K562 (cell line): ENCODE measurements around the gene QSOX2. TPM values are rescaled to one million over a fixed set of nuclear protein-coding genes. Genes with fewer than 3 reads are reported as not detected.

ENCODE experiments used
- CC2D1A ChIP-seq: fragments of 450-650 bp; IDR thresholded peaks from 2 replicates; pipeline ENCODE4 v1.6.1; 2017; ENCODE audit warnings: mild to moderate bottlenecking
- ESRRA ChIP-seq: fragments of 450-650 bp; IDR thresholded peaks from 2 replicates; pipeline ENCODE4 v1.6.1; 2014; ENCODE audit warnings: low read depth, mild to moderate bottlenecking, moderate library complexity, borderline replicate concordance
- FOS ChIP-seq: IDR thresholded peaks from 3 replicates; pipeline ENCODE4 v1.6.1; 2011; ENCODE audit not compliant: insufficient read length; ENCODE audit errors: extremely low read depth
- GTF2F1 ChIP-seq: IDR thresholded peaks from 2 replicates; pipeline ENCODE4 v1.6.1; 2011; ENCODE audit warnings: low read depth, low read length, improper control_type of control experiment
- HMGN3 ChIP-seq: IDR thresholded peaks from 2 replicates; pipeline ENCODE4 v1.6.1; 2011; ENCODE audit warnings: borderline replicate concordance, low read depth, mild to moderate bottlenecking, mixed read lengths, low read length; ENCODE audit not compliant: insufficient read length; ENCODE audit errors: extremely low read depth
- ILK ChIP-seq: fragments of 450-650 bp; IDR thresholded peaks from 2 replicates; pipeline ENCODE4 v1.6.1; 2016; ENCODE audit warnings: missing genetic modification characterization, low read depth, mild to moderate bottlenecking, missing compliant biosample characterization, moderate library complexity, borderline replicate concordance
- MCM7 ChIP-seq, 2 experiments: fragments of 450-650 bp; IDR thresholded peaks; 2 replicates each; pipeline ENCODE4 v1.6.1; 2016 to 2018
- MEIS2 ChIP-seq: fragments of 450-650 bp; IDR thresholded peaks from 2 replicates; pipeline ENCODE4 v1.6.1; 2014; ENCODE audit warnings: mild to moderate bottlenecking; ENCODE audit not compliant: partially characterized antibody
- NFE2L1 ChIP-seq: fragments of 450-650 bp; IDR thresholded peaks from 2 replicates; pipeline ENCODE4 v1.6.1; 2016; ENCODE audit warnings: missing genetic modification characterization, low read depth, mild to moderate bottlenecking, missing compliant biosample characterization, moderate library complexity, borderline replicate concordance
- NRF1 ChIP-seq, 2 experiments: fragments of 450-650 bp; IDR thresholded peaks in 1 of 2; conservative IDR thresholded peaks in 1 of 2; 2 replicates each; pipeline ENCODE4 v1.6.1; 2014; ENCODE audit warnings: mild to moderate bottlenecking in 2 of 2
- PHB ChIP-seq: fragments of 250-450 bp; sonication (Bioruptor Pico); IDR thresholded peaks from 2 replicates; pipeline ENCODE4 v1.5.0; 2021
- STAG1 ChIP-seq: sonication (generic); formaldehyde crosslinking; IDR thresholded peaks from 2 replicates; pipeline ENCODE4 v1.5.0; 2020; ENCODE audit warnings: missing genetic modification reagents, borderline replicate concordance
- TAL1 ChIP-seq: fragments of 450-650 bp; IDR thresholded peaks from 2 replicates; pipeline ENCODE4 v1.6.1; 2016; ENCODE audit warnings: mild to moderate bottlenecking
- TBP ChIP-seq: optimal IDR thresholded peaks from 2 replicates; pipeline ENCODE3; 2011; ENCODE audit warnings: low read depth, low read length, improper control_type of control experiment
- ZBTB1 ChIP-seq: sonication (generic); formaldehyde crosslinking; IDR thresholded peaks from 2 replicates; pipeline ENCODE4 v1.8.1; 2023; ENCODE audit warnings: missing genetic modification reagents, low read depth, mild to moderate bottlenecking, borderline replicate concordance
- ZNF143 ChIP-seq: sonication (generic); formaldehyde crosslinking; IDR thresholded peaks from 2 replicates; pipeline ENCODE4 v1.9.0; 2022; ENCODE audit warnings: mild to moderate bottlenecking, missing genetic modification reagents
- ZNF146 ChIP-seq: IDR thresholded peaks from one replicate; pipeline ENCODE4 v1.6.1; 2018; ENCODE audit warnings: missing compliant biosample characterization; ENCODE audit not compliant: unreplicated experiment
- ZNF699 ChIP-seq: fragments of 250-450 bp; sonication (Bioruptor Pico); IDR thresholded peaks from 2 replicates; pipeline ENCODE4 v1.8.0; 2021; ENCODE audit warnings: mild to moderate bottlenecking, moderate library complexity; ENCODE audit not compliant: insufficient replicate concordance
- polyA plus RNA-seq, 8 experiments: library from polyadenylated mRNA; depleted of rRNA in 4 of 8; stranded (reverse) in 5 of 8; unstranded in 3 of 8; fragments of >200 nt; fragmentation: Nextera tagmentation in 2 of 8; fragmentation: Illumina TruSeq in 1 of 8; extraction: Ambion mirVana in 2 of 8; extraction: Trizol in 1 of 8; gene quantifications; 2 replicates each; pipeline versions ENCODE4 v1.2.1 to v1.2.3, GENCODE V29; 2011 to 2014; ENCODE audit warnings: inconsistent platforms in 1 of 8, missing spikeins in 1 of 8
- total RNA-seq, 7 experiments: library from RNA; depleted of rRNA in 6 of 7; stranded (reverse); fragments of >200 nt in 6 of 7; fragmentation: Illumina TruSeq in 2 of 7; extraction: Trizol in 2 of 7; gene quantifications; 2 replicates each; pipeline versions ENCODE4 v1.2.1 to v1.2.3, GENCODE V29; 2011 to 2021; ENCODE audit warnings: low replicate concordance in 1 of 7
- TF ChIP-seq, protein P1 (sequence below): sonication (generic); formaldehyde crosslinking; IDR thresholded peaks from 2 replicates; pipeline ENCODE4 v1.9.0; 2022; ENCODE audit warnings: mild to moderate bottlenecking, missing genetic modification reagents
- TF ChIP-seq, protein P2 (sequence below): fragments of 250-450 bp; sonication (Bioruptor Pico); IDR thresholded peaks from 2 replicates; pipeline ENCODE4 v1.4.0; 2020; ENCODE audit warnings: borderline replicate concordance
- TF ChIP-seq, protein P3 (sequence below): fragments of 450-650 bp; conservative IDR thresholded peaks from 2 replicates; pipeline ENCODE4 v1.6.1; 2016; ENCODE audit warnings: missing genetic modification characterization, low read depth, mild to moderate bottlenecking, control low read depth, missing compliant biosample characterization
- TF ChIP-seq, protein P4 (sequence below): sonication (generic); formaldehyde crosslinking; IDR thresholded peaks from 2 replicates; pipeline ENCODE4 v1.9.0; 2022; ENCODE audit warnings: mild to moderate bottlenecking, missing genetic modification reagents
- TF ChIP-seq, protein P5 (sequence below): sonication (generic); formaldehyde crosslinking; IDR thresholded peaks from 2 replicates; pipeline ENCODE4 v1.8.1; 2022; ENCODE audit warnings: missing genetic modification reagents

The QSOX2 gene
- total and polyA plus RNA-seq, 9 of the 15 experiments (the other 6 are each of a cell fraction or from before 2014, with no cell fraction given) = 0.51 to 23.7 (median 12.7) TPM

DNA sequence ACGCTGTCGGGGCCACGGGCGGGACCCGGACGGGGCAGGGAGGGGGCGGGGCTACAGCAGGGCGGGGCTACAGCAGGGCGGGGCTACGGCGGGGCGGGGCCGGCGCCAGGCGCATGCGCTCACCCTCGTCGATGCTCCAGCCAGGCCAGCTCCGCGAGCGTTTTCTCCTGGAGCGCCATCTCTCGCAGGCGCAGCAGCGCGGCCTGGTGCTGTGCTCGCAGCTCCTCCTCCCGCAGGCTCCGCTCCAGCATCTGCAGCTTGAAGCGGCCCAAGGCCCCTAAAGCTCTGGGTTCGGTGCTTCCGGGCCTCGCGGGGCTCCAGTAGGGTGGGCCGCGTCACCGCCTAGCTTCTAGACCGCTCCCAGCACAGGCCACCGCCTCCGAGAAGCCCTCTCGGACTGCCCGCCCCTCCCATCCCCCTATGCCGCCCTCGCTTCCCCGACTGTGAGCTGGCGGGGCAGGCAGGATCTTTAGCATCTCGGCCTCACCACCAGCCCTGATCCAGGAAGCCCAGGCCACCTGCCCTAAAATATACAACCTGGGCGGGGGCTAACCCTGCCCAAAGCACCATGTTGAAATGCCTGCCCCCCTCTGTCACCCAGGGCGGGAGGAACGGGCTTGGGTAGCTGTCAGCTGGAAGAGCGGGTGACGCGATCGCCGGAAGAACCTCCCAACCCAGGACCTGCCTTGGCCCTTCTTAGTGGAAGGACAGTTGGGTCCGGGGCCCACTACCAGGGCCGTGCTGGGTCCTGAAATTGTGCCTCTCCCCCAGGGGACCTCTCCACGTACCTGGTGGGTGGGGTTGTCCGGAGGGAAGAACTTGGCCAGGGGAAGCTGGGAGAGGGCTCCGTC, 21.9 kb upstream of the QSOX2 start (continued):
- TF ChIP-seq ZNF146 (no peak), FOS (no peak), ZBTB1 (CRISPR knock-in tag) (no peak), NRF1 (conservative IDR thresholded peaks at IDR 0.05 in 1 of 2, IDR thresholded peaks at IDR 0.05 in 1 of 2) (peak; percentile 86 to 88), HMGN3 (peak; percentile 78), PHB (CRISPR knock-in tag) (no peak), TBP (peak; percentile 16), CC2D1A (no peak), ZNF699 (CRISPR knock-in tag) (no peak), MCM7 (IDR thresholded peaks at IDR 0.05) (no peak), ILK (tag) (no peak), STAG1 (CRISPR knock-in tag) (no peak), TAL1 (no peak), NFE2L1 (tag) (no peak), GTF2F1 (no peak), ZNF143 (no peak), ESRRA (no peak), MEIS2 (no peak)
- TF ChIP-seq, protein P1, sequence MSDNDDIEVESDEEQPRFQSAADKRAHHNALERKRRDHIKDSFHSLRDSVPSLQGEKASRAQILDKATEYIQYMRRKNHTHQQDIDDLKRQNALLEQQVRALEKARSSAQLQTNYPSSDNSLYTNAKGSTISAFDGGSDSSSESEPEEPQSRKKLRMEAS = no peak
- TF ChIP-seq, protein P2, sequence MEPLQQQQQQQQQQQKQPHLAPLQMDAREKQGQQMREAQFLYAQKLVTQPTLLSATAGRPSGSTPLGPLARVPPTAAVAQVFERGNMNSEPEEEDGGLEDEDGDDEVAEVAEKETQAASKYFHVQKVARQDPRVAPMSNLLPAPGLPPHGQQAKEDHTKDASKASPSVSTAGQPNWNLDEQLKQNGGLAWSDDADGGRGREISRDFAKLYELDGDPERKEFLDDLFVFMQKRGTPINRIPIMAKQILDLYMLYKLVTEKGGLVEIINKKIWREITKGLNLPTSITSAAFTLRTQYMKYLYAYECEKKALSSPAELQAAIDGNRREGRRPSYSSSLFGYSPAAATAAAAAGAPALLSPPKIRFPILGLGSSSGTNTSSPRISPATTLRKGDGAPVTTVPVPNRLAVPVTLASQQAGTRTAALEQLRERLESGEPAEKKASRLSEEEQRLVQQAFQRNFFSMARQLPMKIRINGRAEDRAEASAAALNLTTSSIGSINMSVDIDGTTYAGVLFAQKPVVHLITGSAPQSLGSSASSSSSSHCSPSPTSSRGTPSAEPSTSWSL = no peak
- TF ChIP-seq, protein P3, sequence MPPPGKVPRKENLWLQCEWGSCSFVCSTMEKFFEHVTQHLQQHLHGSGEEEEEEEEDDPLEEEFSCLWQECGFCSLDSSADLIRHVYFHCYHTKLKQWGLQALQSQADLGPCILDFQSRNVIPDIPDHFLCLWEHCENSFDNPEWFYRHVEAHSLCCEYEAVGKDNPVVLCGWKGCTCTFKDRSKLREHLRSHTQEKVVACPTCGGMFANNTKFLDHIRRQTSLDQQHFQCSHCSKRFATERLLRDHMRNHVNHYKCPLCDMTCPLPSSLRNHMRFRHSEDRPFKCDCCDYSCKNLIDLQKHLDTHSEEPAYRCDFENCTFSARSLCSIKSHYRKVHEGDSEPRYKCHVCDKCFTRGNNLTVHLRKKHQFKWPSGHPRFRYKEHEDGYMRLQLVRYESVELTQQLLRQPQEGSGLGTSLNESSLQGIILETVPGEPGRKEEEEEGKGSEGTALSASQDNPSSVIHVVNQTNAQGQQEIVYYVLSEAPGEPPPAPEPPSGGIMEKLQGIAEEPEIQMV = no peak
- TF ChIP-seq, protein P4, sequence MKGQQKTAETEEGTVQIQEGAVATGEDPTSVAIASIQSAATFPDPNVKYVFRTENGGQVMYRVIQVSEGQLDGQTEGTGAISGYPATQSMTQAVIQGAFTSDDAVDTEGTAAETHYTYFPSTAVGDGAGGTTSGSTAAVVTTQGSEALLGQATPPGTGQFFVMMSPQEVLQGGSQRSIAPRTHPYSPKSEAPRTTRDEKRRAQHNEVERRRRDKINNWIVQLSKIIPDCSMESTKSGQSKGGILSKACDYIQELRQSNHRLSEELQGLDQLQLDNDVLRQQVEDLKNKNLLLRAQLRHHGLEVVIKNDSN (CRISPR knock-in tag) = peak; percentile 39; the same call in 1 of the 2 replicates
- TF ChIP-seq, protein P5, sequence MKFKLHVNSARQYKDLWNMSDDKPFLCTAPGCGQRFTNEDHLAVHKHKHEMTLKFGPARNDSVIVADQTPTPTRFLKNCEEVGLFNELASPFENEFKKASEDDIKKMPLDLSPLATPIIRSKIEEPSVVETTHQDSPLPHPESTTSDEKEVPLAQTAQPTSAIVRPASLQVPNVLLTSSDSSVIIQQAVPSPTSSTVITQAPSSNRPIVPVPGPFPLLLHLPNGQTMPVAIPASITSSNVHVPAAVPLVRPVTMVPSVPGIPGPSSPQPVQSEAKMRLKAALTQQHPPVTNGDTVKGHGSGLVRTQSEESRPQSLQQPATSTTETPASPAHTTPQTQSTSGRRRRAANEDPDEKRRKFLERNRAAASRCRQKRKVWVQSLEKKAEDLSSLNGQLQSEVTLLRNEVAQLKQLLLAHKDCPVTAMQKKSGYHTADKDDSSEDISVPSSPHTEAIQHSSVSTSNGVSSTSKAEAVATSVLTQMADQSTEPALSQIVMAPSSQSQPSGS (CRISPR knock-in tag) = no peak
